MV-4-11 (cell line): ENCODE measurements around the gene ZNF473.
"Not testable (repeated sequence)": the region's sequence is repeated elsewhere in the genome, so short reads cannot be mapped to it uniquely, and the experiment has no call there.

ENCODE experiments used
- DNase-seq: peaks from one replicate; lab custom pipeline; 2025; lab: John Stamatoyannopoulos, UW

ZNF473 gene

GRCh38 chr19:50099696-50100095 is 73.9 kb downstream of the ZNF473 start:
- not testable (repeated sequence) for DNase-seq

- not testable (repeated sequence) for DNase-seq
Measured at GRCh38 chr19:50100946-50101345, 75.1 kb downstream of the ZNF473 start.
